Common myeloid progenitor, CD34-positive (primary cell): ENCODE data around the gene BARX2.

Source experiments
- CTCF ChIA-PET: fragments of 350-600 bp; sonication (Branson Sonifier 250); formaldehyde crosslinking; loops from one replicate; lab custom pipeline; 2021; ENCODE audit warnings: antibody characterized with exemption; lab: Charles Lee
- POLR2A ChIA-PET: fragments of 350-600 bp; sonication (Branson Sonifier 250); formaldehyde crosslinking; loops from one replicate; lab custom pipeline; 2021; ENCODE audit warnings: antibody characterized with exemption; lab: Charles Lee
- DNase-seq, 3 donors: peaks; one replicate each; pipeline versions ENCODE4 v3.0.0 to v3.0.0-alpha.2; 2013
- H3K27ac ChIP-seq, 2 experiments: 1 replicate in 1 of 2; 2 replicates in 1 of 2; pipeline ENCODE4 v1.7.0; 2013; ENCODE audit warnings: inconsistent platforms in 2 of 2, low read length in 2 of 2, mild to moderate bottlenecking in 2 of 2, low read depth in 1 of 2, moderate library complexity in 1 of 2; ENCODE audit not compliant: severe bottlenecking in 2 of 2, insufficient read depth in 1 of 2, poor library complexity in 1 of 2
- H3K27me3 ChIP-seq, 5 experiments: replicated peaks in 2 of 5; 1 replicate in 3 of 5; 2 replicates in 2 of 5; pipeline versions ENCODE4 v1.6.1 to v1.7.0; 2013; ENCODE audit warnings: low read length in 4 of 5, mild to moderate bottlenecking in 2 of 5, moderate library complexity in 2 of 5, inconsistent platforms in 1 of 5; ENCODE audit not compliant: insufficient read depth in 5 of 5, control insufficient read depth in 4 of 5
- H3K36me3 ChIP-seq, 4 experiments: 1 replicate in 2 of 4; 2 replicates in 2 of 4; pipeline versions ENCODE4 v1.6.1 to v1.7.0; 2013; ENCODE audit warnings: low read length in 3 of 4, control low read depth in 1 of 4, mild to moderate bottlenecking in 1 of 4; ENCODE audit not compliant: control insufficient read depth in 4 of 4, insufficient read depth in 4 of 4
- H3K4me1 ChIP-seq, 4 experiments: 1 replicate in 3 of 4; 2 replicates in 1 of 4; pipeline versions ENCODE4 v1.6.1 to v1.7.1; 2013; ENCODE audit warnings: low read length in 3 of 4, mild to moderate bottlenecking in 3 of 4, control low read depth in 1 of 4, inconsistent platforms in 1 of 4, moderate library complexity in 1 of 4; ENCODE audit not compliant: control insufficient read depth in 4 of 4, insufficient read depth in 4 of 4; ENCODE audit errors: control extremely low read depth in 1 of 4
- H3K4me3 ChIP-seq, 7 experiments: 1 replicate in 4 of 7; 2 replicates in 3 of 7; pipeline versions ENCODE4 v1.5.1 to v1.7.0; 2013; ENCODE audit warnings: mild to moderate bottlenecking in 7 of 7, low read length in 6 of 7, moderate library complexity in 6 of 7, inconsistent platforms in 2 of 7, low read depth in 2 of 7, control low read depth in 1 of 7; ENCODE audit not compliant: insufficient read depth in 4 of 7, control insufficient read depth in 1 of 7; ENCODE audit errors: extremely low read depth in 1 of 7
- H3K9me3 ChIP-seq, 5 experiments: 1 replicate in 4 of 5; 2 replicates in 1 of 5; pipeline versions ENCODE4 v1.6.1 to v1.7.1; 2013; ENCODE audit warnings: low read length in 4 of 5, mild to moderate bottlenecking in 2 of 5, inconsistent platforms in 1 of 5, low read depth in 1 of 5, moderate library complexity in 1 of 5; ENCODE audit not compliant: control insufficient read depth in 4 of 5, insufficient read depth in 2 of 5; ENCODE audit errors: control extremely low read depth in 1 of 5
- WGBS: methylation state at CpG from one replicate; pipeline ENCODE4 v1.1.5; 2013; ENCODE audit not compliant: insufficient coverage; 5-methylcytosine and 5-hydroxymethylcytosine counted together

Gene BARX2

DNA sequence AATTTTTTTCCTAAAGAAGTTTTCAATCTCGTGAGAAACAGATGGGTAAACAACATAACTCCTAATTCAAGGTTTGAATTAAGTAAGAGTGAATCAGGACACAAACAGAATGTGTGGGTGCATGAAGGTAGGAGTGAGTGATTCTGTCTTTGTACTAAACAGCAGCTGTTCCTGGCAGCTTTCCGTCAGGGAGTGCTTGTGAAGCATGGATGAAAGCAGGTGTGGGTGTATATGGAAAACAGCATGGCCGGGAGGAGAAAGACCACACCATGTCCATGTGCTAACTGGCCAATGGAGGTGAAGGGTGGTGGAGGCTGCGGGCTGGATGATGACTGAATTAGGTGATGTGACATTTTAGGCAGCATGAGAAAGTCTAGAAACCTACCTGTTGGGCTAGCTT lies 49.6 kb downstream of the BARX2 start:
- Histone ChIP-seq H3K4me3 (no peak overlapping the region), H3K27ac (no peak overlapping the region), H3K27me3 (peaks cover 2 to 37% (median 4%) of the 10 kb centered on the region in 5 experiments), H3K4me1 (no peaks in the 10 kb centered on the region), H3K36me3 (no peaks in the 10 kb centered on the region), H3K9me3 (no peaks in the 10 kb centered on the region)
- 94% methylated on average over 4 of the region's 4 CpGs for WGBS
- ChIA-PET POLR2A (no interaction called here), CTCF (no interaction called here)
- DNase-seq: no peak

DNA sequence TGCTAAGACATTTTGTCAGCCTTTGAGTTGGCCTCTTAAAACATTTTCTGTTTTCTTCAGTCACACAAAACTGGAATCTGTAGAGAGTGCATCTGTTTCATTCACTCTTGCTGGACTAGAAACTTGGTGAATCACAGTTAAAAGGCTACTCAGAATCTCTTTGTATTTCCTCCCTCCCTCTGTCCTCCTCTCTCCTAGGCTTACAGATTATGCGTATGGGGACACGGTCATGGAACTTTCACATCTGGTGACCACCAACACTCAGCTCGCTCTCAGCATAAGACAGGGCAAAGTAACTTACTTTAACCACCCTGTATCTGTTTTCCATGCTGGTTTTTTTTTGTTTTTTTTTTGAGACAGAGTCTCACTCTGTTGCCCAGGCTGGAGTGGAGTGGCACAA lies 50.4 kb downstream of the BARX2 start:
- POLR2A ChIA-PET: no interaction called here
- H3K9me3 ChIP-seq: peaks cover 0 to 5% (median under 1%) of the 10 kb centered on the region in 5 experiments
- H3K27me3 ChIP-seq: peaks cover 2 to 37% (median 4%) of the 10 kb centered on the region in 5 experiments
- no peak overlapping the region for H3K27ac ChIP-seq
- no peaks in the 10 kb centered on the region for H3K4me1 ChIP-seq
- no peak overlapping the region for H3K4me3 ChIP-seq
- CTCF ChIA-PET: no interaction called here
- no peaks in the 10 kb centered on the region for H3K36me3 ChIP-seq
- WGBS: 100% methylated on average over 3 of the region's 3 CpGs
- DNase-seq: no peak

DNA sequence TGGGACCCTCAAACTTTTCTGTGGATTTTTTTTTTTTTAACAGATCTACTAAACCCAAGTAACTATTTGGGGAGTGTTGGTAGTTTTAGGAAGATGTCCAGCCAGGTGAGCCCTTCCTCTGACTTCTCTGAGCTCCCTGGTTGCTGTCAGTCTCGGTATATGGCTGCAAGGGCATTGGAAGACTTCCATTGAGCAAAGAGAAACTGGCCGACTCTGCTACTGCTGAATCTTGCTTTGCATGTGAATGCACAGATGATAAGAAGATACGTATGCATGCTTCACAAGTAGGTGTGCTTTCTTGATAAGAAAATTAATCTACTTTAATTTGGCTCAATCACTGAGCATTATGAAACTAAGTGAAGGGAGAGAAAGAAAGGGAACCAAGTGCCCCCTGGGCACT lies 51.1 kb downstream of the BARX2 start:
- POLR2A ChIA-PET: no interaction called here
- 90% methylated on average over 3 of the region's 3 CpGs for WGBS

DNA sequence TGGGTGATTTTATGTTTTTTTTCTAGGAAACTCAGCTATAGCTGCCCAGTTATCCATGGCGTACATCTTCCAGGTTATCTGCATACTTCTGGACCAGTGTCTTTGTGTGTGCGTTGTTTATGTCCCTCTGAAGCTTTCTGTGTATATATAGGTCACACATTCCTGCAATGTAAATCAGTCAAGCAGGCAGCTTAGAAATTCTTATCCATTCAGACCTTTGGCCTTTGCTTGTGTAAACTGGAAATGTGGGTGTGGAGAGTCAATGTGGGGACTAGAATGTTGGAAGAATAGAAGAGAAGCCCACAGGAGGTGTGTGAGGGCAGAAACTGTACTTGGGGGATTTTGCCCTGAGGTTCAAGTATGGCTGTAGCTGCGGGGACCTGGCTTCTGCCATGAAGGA lies 51.7 kb downstream of the BARX2 start:
- Histone ChIP-seq H3K4me3 (no peak overlapping the region), H3K27me3 (peaks cover 2 to 32% (median 4%) of the 10 kb centered on the region in 5 experiments), H3K4me1 (no peaks in the 10 kb centered on the region), H3K36me3 (no peaks in the 10 kb centered on the region), H3K27ac (no peak overlapping the region), H3K9me3 (peaks cover 0 to 11% (median 3%) of the 10 kb centered on the region in 5 experiments)
- WGBS: 100% methylated on average over 3 of the region's 3 CpGs
- no peak for DNase-seq
- ChIA-PET CTCF (no interaction called here), POLR2A (no interaction called here)

More for the DNA sequence above, 51.1 kb downstream of the BARX2 start:
- peaks cover 0 to 10% (median 3%) of the 10 kb centered on the region in 5 experiments for H3K9me3 ChIP-seq
- peaks cover 2 to 34% (median 4%) of the 10 kb centered on the region in 5 experiments for H3K27me3 ChIP-seq
- H3K27ac ChIP-seq: no peak overlapping the region
- DNase-seq: no peak
- H3K36me3 ChIP-seq: no peaks in the 10 kb centered on the region
- no peak overlapping the region for H3K4me3 ChIP-seq
- no peaks in the 10 kb centered on the region for H3K4me1 ChIP-seq
- CTCF ChIA-PET: no interaction called here

DNA sequence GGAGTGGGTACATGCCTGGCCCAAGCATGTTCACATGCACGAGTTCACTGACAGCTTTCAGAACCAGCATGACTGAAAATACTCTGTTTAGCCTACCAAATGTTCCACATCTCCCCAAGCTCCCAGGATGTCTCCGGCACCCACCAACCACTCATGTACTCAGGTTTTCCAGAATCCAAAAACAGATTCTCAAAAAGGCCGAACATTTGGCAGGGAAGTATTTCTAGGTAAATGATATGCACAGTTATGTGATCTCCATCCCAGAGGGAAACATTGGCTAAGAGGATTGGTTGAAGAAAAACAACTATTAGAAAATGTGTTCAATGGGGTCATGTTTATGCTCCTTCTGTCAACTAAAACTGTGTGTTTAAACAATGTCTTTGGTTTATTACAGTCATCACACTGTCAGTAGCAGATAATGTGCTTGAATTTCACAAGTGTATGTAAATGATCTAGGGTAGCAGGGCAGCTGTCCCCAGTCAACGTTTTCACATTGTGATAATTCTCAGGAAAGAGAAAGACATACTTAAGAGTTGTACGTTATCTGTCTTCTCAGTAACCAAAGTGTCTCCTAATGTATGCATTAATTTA lies 52.3 kb downstream of the BARX2 start:
- ChIA-PET POLR2A (no interaction called here), CTCF (no interaction called here)
- 96% methylated on average over 3 of the region's 5 CpGs for WGBS
- Histone ChIP-seq H3K27me3 (peaks cover 2 to 35% (median 8%) of the 10 kb centered on the region in 5 experiments), H3K27ac (no peak overlapping the region), H3K4me1 (no peaks in the 10 kb centered on the region), H3K36me3 (no peaks in the 10 kb centered on the region), H3K4me3 (no peak overlapping the region), H3K9me3 (peaks cover 0 to 11% (median 3%) of the 10 kb centered on the region in 5 experiments)
- no peak for DNase-seq

DNA sequence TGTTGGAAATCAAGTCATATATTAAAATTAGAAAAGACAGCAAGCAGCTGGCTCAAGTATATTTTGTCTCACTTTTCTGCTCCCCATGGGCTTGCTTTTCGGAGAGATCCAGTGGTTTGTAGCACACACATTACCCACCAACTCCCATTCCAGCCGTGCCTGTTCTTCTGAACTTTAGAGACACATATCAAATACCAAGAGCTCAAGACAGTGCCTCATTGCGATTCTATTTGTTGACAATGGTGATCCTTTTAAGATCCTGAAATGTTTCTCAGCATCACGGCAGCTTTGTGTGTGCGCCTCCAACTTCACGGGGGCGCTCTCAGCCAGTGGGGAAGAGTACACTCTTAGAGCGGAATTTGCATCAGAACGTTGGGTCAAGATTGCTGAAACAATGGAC lies 52.9 kb downstream of the BARX2 start:
- Histone ChIP-seq H3K36me3 (no peaks in the 10 kb centered on the region), H3K4me1 (no peaks in the 10 kb centered on the region), H3K9me3 (peaks cover 0 to 11% (median 3%) of the 10 kb centered on the region in 5 experiments), H3K27me3 (peaks cover 2 to 42% (median 8%) of the 10 kb centered on the region in 5 experiments), H3K27ac (no peak overlapping the region), H3K4me3 (no peak overlapping the region)
- CTCF ChIA-PET: no interaction called here
- 89% methylated on average over 9 of the region's 9 CpGs for WGBS
- DNase-seq: no peak
- POLR2A ChIA-PET: no interaction called here

DNA sequence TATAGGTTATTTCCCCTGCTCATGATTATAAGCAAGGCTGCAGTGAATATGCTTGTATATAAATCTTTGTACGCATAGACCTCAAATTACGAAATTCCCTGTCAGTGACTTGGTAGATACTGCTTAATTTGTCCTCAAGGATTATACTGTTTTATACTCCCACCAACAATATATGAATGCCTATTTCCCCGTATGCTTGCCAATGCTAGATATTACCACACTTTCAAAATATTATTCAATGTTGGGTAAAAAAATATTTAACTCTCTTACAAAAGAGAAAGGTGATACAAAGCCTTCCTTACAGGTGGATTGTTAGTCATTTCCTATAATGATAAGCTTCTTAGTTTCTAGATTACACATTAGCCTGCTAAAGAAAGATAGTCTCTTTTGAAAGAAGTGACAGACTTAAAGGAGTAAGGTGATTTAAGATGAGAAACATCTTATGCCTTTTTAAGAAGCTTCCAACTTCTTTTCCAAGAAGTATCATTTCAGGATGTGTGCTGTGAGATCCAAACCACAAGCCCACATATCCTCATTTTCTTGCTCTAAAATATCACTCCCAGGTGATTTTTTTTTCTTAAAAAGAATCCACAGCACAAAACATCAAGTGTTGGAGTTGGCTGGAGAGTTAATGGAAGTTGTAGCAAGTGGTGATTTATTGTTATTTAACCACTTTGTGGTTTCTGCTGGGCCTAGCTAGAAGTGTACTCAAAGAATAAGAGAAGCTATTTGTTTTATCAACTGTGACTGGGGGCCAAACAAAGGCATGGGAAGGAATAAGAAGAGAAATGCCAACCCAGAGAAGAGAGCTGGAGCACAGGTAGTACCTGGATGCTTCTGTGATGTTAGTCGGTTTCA lies 59.2 kb downstream of the BARX2 start:
- ChIA-PET CTCF (interaction anchor here (1.5 kb wide), 1 partner anchor 45 kb away, joined by 3 read pairs; no protein-coding TSS in a partner anchor), POLR2A (no interaction called here)
- H3K27me3 ChIP-seq: peaks cover 0 to 40% (median 15%) of the 10 kb centered on the region in 5 experiments
- DNase-seq: peak; percentile 56 to 88 (median 80)
- no peak overlapping the region for H3K27ac ChIP-seq
- peaks cover 0 to 10% (median 5%) of the 10 kb centered on the region in 4 experiments for H3K4me1 ChIP-seq
- 60% methylated on average over 2 of the region's 4 CpGs for WGBS
- H3K36me3 ChIP-seq: no peaks in the 10 kb centered on the region
- peaks cover 0 to 11% (median 3%) of the 10 kb centered on the region in 5 experiments for H3K9me3 ChIP-seq
- H3K4me3 ChIP-seq: no peak overlapping the region
